HCT116 (cell line): Measurements from ENCODE around the gene PARM1.

Experiments used
- CTCF ChIP-seq, 3 experiments: fragments of 200-600 bp in 1 of 3; sonication (generic) in 1 of 3; IDR thresholded peaks in 2 of 3; conservative IDR thresholded peaks in 1 of 3; 2 replicates each; pipeline ENCODE4 v1.5.1; 2012 to 2017; ENCODE audit warnings: low read depth in 2 of 3, low read length in 2 of 3, antibody characterized with exemption in 1 of 3, borderline replicate concordance in 1 of 3, control low read depth in 1 of 3, mild to moderate bottlenecking in 1 of 3, mixed read lengths in 1 of 3, mixed run types in 1 of 3, moderate library complexity in 1 of 3; ENCODE audit not compliant: insufficient read depth in 1 of 3
- EZH2phosphoT487 ChIP-seq: fragments of 200-600 bp; IDR thresholded peaks from 2 replicates; pipeline ENCODE4 v1.6.1; 2018; ENCODE audit warnings: antibody characterized with exemption, borderline replicate concordance
- JUND ChIP-seq: IDR thresholded peaks from 2 replicates; pipeline ENCODE4 v1.6.1; 2012
- MAX ChIP-seq: IDR thresholded peaks from 2 replicates; pipeline ENCODE4 v1.6.1; 2012
- POLR2A ChIP-seq: IDR thresholded peaks from 2 replicates; pipeline ENCODE4 v1.7.0; 2011; ENCODE audit warnings: borderline replicate concordance; ENCODE audit not compliant: insufficient read depth, insufficient read length; ENCODE audit errors: extremely low read depth
- POLR2AphosphoS5 ChIP-seq: IDR thresholded peaks from 2 replicates; pipeline ENCODE4 v1.6.1; 2011; ENCODE audit warnings: mild to moderate bottlenecking, low read depth, low read length, moderate library complexity
- RAD21 ChIP-seq: IDR thresholded peaks from 2 replicates; pipeline ENCODE4 v1.6.1; 2012; ENCODE audit warnings: low read depth, mild to moderate bottlenecking
- TF ChIP-seq, protein P1 (sequence below): IDR thresholded peaks from 2 replicates; pipeline ENCODE4 v1.6.1; 2012; ENCODE audit warnings: low read depth

DNA sequence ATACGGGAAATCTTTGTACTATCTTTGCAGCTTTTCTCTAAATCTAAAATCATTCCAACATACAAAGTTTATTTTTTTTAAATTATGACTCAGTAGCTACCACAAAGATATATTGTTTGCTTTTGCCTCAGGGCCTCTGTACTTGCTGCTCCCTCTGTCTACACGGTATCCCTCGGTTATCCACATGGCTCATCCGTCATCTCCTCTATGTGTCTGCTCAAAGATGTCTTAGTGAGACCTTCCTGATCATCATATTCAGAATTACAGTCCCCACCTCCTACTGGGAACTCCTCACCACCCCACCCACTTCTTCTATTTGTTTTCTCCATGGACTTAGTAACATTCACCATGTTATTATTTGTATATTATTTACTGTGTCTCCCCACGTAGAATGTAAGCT is 107.8 kb downstream of the PARM1 start:
- TF ChIP-seq MAX (no peak), CTCF (IDR thresholded peaks at IDR 0.05 in 2 of 3, conservative IDR thresholded peaks at IDR 0.05 in 1 of 3; ENCODE audit: borderline replicate concordance in 1 of 3, insufficient read depth in 1 of 3, low read depth in 2 of 3, low read length in 2 of 3) (no peak), POLR2AphosphoS5 (no peak), JUND (no peak), POLR2A (no peak), EZH2phosphoT487 (no peak), RAD21 (no peak)
- TF ChIP-seq, protein P1, sequence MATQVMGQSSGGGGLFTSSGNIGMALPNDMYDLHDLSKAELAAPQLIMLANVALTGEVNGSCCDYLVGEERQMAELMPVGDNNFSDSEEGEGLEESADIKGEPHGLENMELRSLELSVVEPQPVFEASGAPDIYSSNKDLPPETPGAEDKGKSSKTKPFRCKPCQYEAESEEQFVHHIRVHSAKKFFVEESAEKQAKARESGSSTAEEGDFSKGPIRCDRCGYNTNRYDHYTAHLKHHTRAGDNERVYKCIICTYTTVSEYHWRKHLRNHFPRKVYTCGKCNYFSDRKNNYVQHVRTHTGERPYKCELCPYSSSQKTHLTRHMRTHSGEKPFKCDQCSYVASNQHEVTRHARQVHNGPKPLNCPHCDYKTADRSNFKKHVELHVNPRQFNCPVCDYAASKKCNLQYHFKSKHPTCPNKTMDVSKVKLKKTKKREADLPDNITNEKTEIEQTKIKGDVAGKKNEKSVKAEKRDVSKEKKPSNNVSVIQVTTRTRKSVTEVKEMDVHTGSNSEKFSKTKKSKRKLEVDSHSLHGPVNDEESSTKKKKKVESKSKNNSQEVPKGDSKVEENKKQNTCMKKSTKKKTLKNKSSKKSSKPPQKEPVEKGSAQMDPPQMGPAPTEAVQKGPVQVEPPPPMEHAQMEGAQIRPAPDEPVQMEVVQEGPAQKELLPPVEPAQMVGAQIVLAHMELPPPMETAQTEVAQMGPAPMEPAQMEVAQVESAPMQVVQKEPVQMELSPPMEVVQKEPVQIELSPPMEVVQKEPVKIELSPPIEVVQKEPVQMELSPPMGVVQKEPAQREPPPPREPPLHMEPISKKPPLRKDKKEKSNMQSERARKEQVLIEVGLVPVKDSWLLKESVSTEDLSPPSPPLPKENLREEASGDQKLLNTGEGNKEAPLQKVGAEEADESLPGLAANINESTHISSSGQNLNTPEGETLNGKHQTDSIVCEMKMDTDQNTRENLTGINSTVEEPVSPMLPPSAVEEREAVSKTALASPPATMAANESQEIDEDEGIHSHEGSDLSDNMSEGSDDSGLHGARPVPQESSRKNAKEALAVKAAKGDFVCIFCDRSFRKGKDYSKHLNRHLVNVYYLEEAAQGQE = no peak
